ENCODE results near the gene KCNN4.
A peak's percentile ranks its signal among the peaks of the same experiment; 100 is the strongest.

KCNN4 gene

GRCh38 chr19:43780706-43781525 lies at the start of gene KCNN4:
Gene KCNN4 (minus strand): TSS chr19:43780973. CDS start chr19:43780861, 112 bp downstream.
- CTCF ChIA-PET = interaction anchor here (0.5 to 17.4 kb wide), 5 partner anchors 9 to 226 kb away, joined by 3 to 203 read pairs (median 6); no protein-coding TSS in a partner anchor
- POLR2A ChIA-PET = no interaction called here
- Histone ChIP-seq H3K4me1 (ENCODE audit: control insufficient read depth, insufficient read depth, low read length) (peaks cover 5% of the 10 kb centered on the region), H3K27ac (ENCODE audit: extremely low read depth, low read depth, low read length) (no peak within 1 kb of the TSS), H3K36me3 (ENCODE audit: control insufficient read depth in 2 of 2, insufficient read depth in 1 of 2, low read length in 2 of 2) (no peaks in the 10 kb centered on the region), H3K4me3 (ENCODE audit: low read depth, low read length) (no peak within 1 kb of the TSS), H3K9me3 (ENCODE audit: control insufficient read depth, insufficient read depth, low read depth, low read length) (no peaks in the 10 kb centered on the region)
- TF ChIP-seq ZNF660 (tag by site-specific recombination; IDR thresholded peaks at IDR 0.05) = no peak
- no peak for TF ChIP-seq ZBTB44 (tag by site-specific recombination; IDR thresholded peaks at IDR 0.05)
- peak; percentile 48 for TF ChIP-seq ZIC2 (tag by site-specific recombination; IDR thresholded peaks at IDR 0.05)
- TF ChIP-seq ZNF544 (tag by site-specific recombination; IDR thresholded peaks at IDR 0.05) = no peak
- TF ChIP-seq SCRT1 (tag by site-specific recombination; IDR thresholded peaks at IDR 0.05; ENCODE audit: borderline replicate concordance) = no peak
- TF ChIP-seq ZNF391 (tag by site-specific recombination; IDR thresholded peaks at IDR 0.05; ENCODE audit: borderline replicate concordance, low read depth) = no peak
- TF ChIP-seq ZNF184 (tag by site-specific recombination; IDR thresholded peaks at IDR 0.05) = no peak
- no peak for TF ChIP-seq ZNF529 (tag by site-specific recombination; IDR thresholded peaks at IDR 0.05; ENCODE audit: insufficient replicate concordance)
- TF ChIP-seq SP3 (tag by site-specific recombination; IDR thresholded peaks at IDR 0.05) = peak; percentile 41
- TF ChIP-seq ZNF48 (tag by site-specific recombination; IDR thresholded peaks at IDR 0.05) = no peak
- no peak for TF ChIP-seq ZNF341 (tag by site-specific recombination; IDR thresholded peaks at IDR 0.05; ENCODE audit: low read depth)
- 0 out of 2 replicates have a peak, but pooled peaks have one; percentile 44 for TF ChIP-seq ZNF148 (tag by site-specific recombination; IDR thresholded peaks at IDR 0.05; ENCODE audit: borderline replicate concordance)
- TF ChIP-seq ZBTB10 (tag by site-specific recombination; IDR thresholded peaks at IDR 0.05) = no peak
- no peak for TF ChIP-seq OVOL3 (tag by site-specific recombination; IDR thresholded peaks at IDR 0.05)
- peak; percentile 21; the same call in 1 of the 2 replicates for TF ChIP-seq ZBTB21 (tag by site-specific recombination; IDR thresholded peaks at IDR 0.05)
- TF ChIP-seq ZNF510 (tag by site-specific recombination; IDR thresholded peaks at IDR 0.05; ENCODE audit: insufficient replicate concordance) = no peak
- TF ChIP-seq KLF7 (tag by site-specific recombination; IDR thresholded peaks at IDR 0.05; ENCODE audit: borderline replicate concordance) = no peak
- no peak for TF ChIP-seq ZNF214 (tag by site-specific recombination; IDR thresholded peaks at IDR 0.05; ENCODE audit: borderline replicate concordance)
- 0 out of 2 replicates have a peak, but pooled peaks have one; percentile 18 for TF ChIP-seq ZNF133 (tag by site-specific recombination; IDR thresholded peaks at IDR 0.05)
- TF ChIP-seq ZNF112 (tag by site-specific recombination; IDR thresholded peaks at IDR 0.05) = no peak
- no peak for TF ChIP-seq BCL6B (tag by site-specific recombination; IDR thresholded peaks at IDR 0.05)
- no peak for TF ChIP-seq ZNF792 (tag by site-specific recombination; IDR thresholded peaks at IDR 0.05)
- no peak for TF ChIP-seq ZNF610 (tag by site-specific recombination; IDR thresholded peaks at IDR 0.05; ENCODE audit: borderline replicate concordance)
- peak; percentile 97 for TF ChIP-seq KLF1 (tag by site-specific recombination; IDR thresholded peaks at IDR 0.05)
- TF ChIP-seq ZNF776 (tag by site-specific recombination; IDR thresholded peaks at IDR 0.05; ENCODE audit: borderline replicate concordance) = no peak
- TF ChIP-seq SALL2 (tag by site-specific recombination; IDR thresholded peaks at IDR 0.05; ENCODE audit: borderline replicate concordance) = 0 out of 2 replicates have a peak, but pooled peaks have one; percentile 26
- TF ChIP-seq ZNF549 (tag by site-specific recombination; IDR thresholded peaks at IDR 0.05) = no peak
- TF ChIP-seq GLIS1 (tag by site-specific recombination; IDR thresholded peaks at IDR 0.05) = peak; percentile 76
- TF ChIP-seq ZNF404 (tag by site-specific recombination; IDR thresholded peaks at IDR 0.05) = no peak
- peak; percentile 91; the same call in 1 of the 2 replicates for TF ChIP-seq ZNF311 (tag by site-specific recombination; IDR thresholded peaks at IDR 0.05; ENCODE audit: borderline replicate concordance)
